GM15510 (cell line): ENCODE results near the gene USP24.

ENCODE experiments used
- POLR2A ChIP-seq: IDR thresholded peaks from 3 replicates; pipeline ENCODE4 v1.6.1; 2011; ENCODE audit warnings: borderline replicate concordance; ENCODE audit not compliant: insufficient read length; ENCODE audit errors: extremely low read depth

USP24 gene

DNA sequence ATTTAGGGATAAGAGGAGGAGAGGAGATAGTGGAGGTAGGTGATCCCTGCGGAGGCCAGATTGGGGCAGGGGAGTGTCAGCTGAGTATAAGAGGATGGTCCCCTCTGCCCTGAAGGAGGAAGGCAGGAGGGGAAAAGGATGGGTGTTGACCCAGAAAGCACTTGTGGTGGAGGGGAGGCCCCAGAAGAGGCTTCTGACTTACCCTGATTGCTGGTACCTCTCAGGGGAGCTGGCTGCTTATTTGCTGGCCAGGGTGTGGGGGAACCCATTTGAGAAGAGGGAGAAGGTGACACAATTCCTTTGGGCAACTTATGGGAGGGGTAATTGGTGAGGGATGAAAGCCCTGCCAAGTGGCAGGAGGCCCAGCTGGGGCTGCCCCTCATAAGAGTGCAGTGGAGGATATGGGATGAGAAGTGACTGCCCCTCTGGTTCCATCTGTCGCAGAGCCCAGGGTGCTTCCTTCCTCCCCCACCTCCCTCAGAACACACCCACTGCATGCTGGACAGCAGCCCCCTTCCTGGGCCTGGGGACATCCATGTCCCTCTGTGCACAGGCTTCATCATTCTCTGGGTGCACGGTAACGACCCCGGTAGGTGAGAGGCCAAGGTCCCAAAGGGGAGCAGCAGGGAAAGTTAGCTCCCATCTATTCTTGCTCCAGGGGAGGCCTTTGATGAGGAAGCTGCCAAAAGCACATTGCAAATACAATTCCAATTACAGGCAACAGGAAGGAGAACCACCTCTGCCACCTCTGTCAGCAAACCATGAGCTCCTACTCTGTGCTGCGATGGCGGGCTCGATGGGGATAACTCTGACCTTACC, 177.2 kb downstream of the USP24 start:
- no peak for TF ChIP-seq POLR2A

DNA sequence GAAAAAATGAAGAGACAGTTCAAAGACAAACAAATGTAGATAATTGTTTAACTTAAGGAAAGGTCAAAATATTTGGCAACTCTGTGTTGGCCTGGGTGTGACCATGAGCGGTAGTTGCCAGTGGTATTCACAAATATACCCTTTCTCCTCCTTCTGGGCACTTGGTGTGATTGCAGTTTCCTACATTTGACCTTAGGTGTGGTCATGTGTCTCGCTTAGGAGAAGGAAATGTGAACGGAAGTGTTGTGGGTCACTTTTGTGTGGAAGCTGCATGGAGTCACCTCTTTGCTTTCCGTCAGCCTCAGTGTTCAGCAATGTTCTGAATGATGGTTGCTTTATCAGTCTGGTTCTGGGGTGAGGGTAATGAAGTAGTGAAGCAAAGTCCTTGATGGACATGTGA, 179.3 kb downstream of the USP24 start:
- no peak for TF ChIP-seq POLR2A

- no peak for TF ChIP-seq POLR2A
Observed at GRCh38 chr1:55034476-55035133, 180.6 kb downstream of the USP24 start.

GRCh38 chr1:55033265-55033614, 181.9 kb downstream of the USP24 start:
- no peak for TF ChIP-seq POLR2A

GRCh38 chr1:55021942-55022546, 193.1 kb downstream of the USP24 start:
- no peak for TF ChIP-seq POLR2A

GRCh38 chr1:55018395-55018794, 196.8 kb downstream of the USP24 start:
- TF ChIP-seq POLR2A: no peak
